Epithelial cell of proximal tubule (primary cell): ENCODE data around the gene TTC22. TPM values are rescaled to one million over a fixed set of nuclear protein-coding genes. Genes with fewer than 3 reads are reported as not detected.
A peak's percentile ranks its signal among the peaks of the same experiment; 100 is the strongest.

Source experiments
- DNase-seq: peaks from one replicate; pipeline ENCODE4 v3.0.0-alpha.2; 2011; ENCODE audit warnings: low read depth
- H3K4me3 ChIP-seq: 2 replicates; pipeline ENCODE4 v1.5.1; 2011; ENCODE audit warnings: low read depth, mild to moderate bottlenecking, low read length
- CTCF ChIP-seq: conservative IDR thresholded peaks from 2 replicates; pipeline ENCODE4 v1.5.1; 2012; ENCODE audit warnings: low read depth, mild to moderate bottlenecking, low read length
- total RNA-seq: library from RNA; depleted of rRNA; stranded (reverse); fragments of >200 nt; gene quantifications from 2 replicates; pipeline ENCODE4 v1.2.3, GENCODE V29; 2015

TTC22 gene
- total RNA-seq, 1 donor from 2014 or later: 4.3 TPM

DNA sequence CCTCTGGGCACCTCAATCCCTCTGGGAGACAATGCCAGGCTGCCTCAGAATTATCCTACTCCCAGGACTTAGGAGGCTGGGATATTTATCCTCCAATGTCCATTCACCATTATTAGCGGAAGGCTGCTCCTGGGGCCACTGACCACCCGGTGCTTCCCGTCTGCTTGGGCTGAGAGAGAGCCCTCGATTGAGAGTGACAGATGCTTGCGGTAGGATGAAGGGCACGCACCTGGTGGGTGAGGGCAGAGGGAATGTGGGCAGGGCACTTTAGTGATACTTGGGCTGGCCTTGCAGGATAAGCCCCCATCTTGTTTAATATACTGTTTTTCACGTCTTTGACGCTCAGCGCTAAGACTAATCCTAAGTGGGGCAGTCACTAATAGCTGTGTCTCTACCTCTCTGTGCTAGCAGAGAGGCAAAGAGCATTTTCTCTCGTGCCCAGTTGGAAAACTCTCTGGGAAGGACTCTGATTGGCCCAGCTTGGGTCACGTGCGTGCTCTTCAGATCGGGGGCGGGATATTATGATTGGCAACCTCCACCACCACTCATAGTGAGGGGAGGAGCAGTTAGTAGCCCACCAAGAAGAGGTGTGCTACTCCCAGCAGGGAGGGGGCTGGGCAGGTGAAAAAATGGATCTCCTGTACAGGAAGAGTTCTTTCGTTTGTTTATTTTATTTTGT lies 26.2 kb downstream of the TTC22 start:
- DNase-seq: no peak
- TF ChIP-seq CTCF: no peak
- H3K4me3 ChIP-seq: no peak overlapping the region

- no peak for DNase-seq
- no peak for TF ChIP-seq CTCF
- no peak overlapping the region for H3K4me3 ChIP-seq
These were observed 28.2 kb downstream of the TTC22 start for GRCh38 chr1:54772951-54773350.

DNA sequence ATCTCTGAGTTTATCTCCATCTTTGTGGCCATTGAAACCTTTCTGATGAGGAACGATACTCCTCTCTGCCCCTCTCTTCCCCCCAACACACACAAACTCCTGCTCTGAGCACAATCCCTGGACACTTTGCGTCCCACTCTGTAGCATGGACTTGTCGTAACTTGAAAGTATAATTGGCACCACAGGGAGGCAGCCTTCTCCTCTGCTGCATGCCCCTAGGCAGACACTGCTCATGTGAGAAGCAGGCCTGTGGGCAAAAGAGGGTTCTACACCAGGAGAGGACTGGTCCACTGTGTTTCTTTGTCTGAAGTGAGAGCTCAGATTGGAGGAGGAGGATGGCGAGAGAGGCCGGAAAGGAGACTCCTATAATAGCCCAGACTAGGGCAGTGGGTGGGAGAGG lies 33.0 kb downstream of the TTC22 start:
- peak; percentile 54 for TF ChIP-seq CTCF
- no peak overlapping the region for H3K4me3 ChIP-seq
- DNase-seq: no peak

- no peak overlapping the region for H3K4me3 ChIP-seq
- no peak for DNase-seq
- TF ChIP-seq CTCF: no peak
These were observed 33.6 kb downstream of the TTC22 start for GRCh38 chr1:54767526-54767925.

DNA sequence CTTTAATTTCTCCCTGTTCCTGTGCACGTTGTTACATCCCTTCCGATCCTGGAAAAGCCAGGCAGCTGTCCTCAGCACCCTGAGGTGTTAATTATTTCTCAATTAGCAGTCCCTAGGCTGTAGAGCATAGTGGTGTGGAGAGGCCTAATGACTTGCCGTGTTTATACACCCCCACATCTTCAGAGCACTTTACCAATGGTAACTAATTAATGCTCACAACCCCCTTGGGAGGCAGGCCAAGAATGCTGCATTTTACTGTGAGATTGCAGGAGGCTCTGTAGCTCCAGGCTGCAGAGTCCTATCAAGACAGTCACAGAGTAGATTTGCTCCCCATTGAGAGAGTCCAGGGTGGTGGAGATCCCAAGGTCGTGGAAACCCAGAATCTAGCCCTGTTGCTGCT lies 34.4 kb downstream of the TTC22 start:
- H3K4me3 ChIP-seq: no peak overlapping the region
- TF ChIP-seq CTCF: no peak
- peak; percentile 23 for DNase-seq

GRCh38 chr1:54764922-54765561 lies 36.1 kb downstream of the TTC22 start:
- DNase-seq: no peak
- no peak for TF ChIP-seq CTCF
- peak overlapping the region; percentile 54 for H3K4me3 ChIP-seq
